Heart left ventricle (tissue), 16 donors: Measurements from ENCODE around the gene TSPYL1. TPM values are rescaled to one million over a fixed set of nuclear protein-coding genes. Genes with fewer than 3 reads are reported as not detected.

Experiments
- ATAC-seq, 4 donors: fragments of 200-7000 bp; cut with Tn5 transposase; one replicate each; pipeline ENCODE4 v1.9.1; 2020 to 2022; ENCODE audit warnings: moderate library complexity in 4 of 4, mild to moderate bottlenecking in 3 of 4, moderate number of reproducible peaks in 1 of 4
- DNase-seq, 5 donors: peaks; one replicate each; pipeline ENCODE4 v3.0.0-alpha.2; 2020
- H3K27ac ChIP-seq, 12 donors: fragments of 200-600 bp; sonication (generic) in 4 of 12; one replicate each; pipeline versions ENCODE4 v1.5.0 to v1.8.0; 2016 to 2022; ENCODE audit warnings: mild to moderate bottlenecking in 2 of 12
- H3K27me3 ChIP-seq, 9 donors: fragments of 200-600 bp; sonication (generic) in 2 of 9; one replicate each; pipeline versions ENCODE4 v1.5.1 to v1.8.0; 2016 to 2022; ENCODE audit warnings: mild to moderate bottlenecking in 3 of 9
- H3K36me3 ChIP-seq, 9 donors: fragments of 200-600 bp; sonication (generic) in 2 of 9; one replicate each; pipeline versions ENCODE4 v1.5.0 to v1.8.0; 2018 to 2022; ENCODE audit warnings: mild to moderate bottlenecking in 2 of 9
- H3K4me1 ChIP-seq, 12 donors: fragments of 200-600 bp; sonication (generic) in 4 of 12; one replicate each; pipeline versions ENCODE4 v1.5.0 to v1.8.0; 2016 to 2022; ENCODE audit warnings: mild to moderate bottlenecking in 3 of 12
- H3K4me3 ChIP-seq, 12 donors: fragments of 200-600 bp; sonication (generic) in 4 of 12; one replicate each; pipeline versions ENCODE4 v1.5.0 to v1.8.0; 2017 to 2022; ENCODE audit warnings: mild to moderate bottlenecking in 9 of 12, moderate library complexity in 4 of 12
- H3K9me3 ChIP-seq, 12 donors: fragments of 200-600 bp; sonication (generic) in 4 of 12; one replicate each; pipeline versions ENCODE4 v1.5.0 to v1.8.0; 2016 to 2022; ENCODE audit warnings: mild to moderate bottlenecking in 1 of 12
- POLR2A ChIP-seq, 2 donors: fragments of 450-650 bp; IDR thresholded peaks; one replicate each; pipeline ENCODE4 v1.6.1; 2017; ENCODE audit warnings: antibody characterized with exemption in 2 of 2, mild to moderate bottlenecking in 2 of 2, moderate library complexity in 2 of 2
- whole genome bisulfite sequencing, 4 donors: extraction: QIAGEN DNeasy Blood & Tissue Kit in 2 of 4; methylation state at CpG; one replicate each; pipeline versions ENCODE4 v1.1.5 to v1.1.7; 2013 to 2018; 5-methylcytosine and 5-hydroxymethylcytosine counted together
- intact Hi-C, 10 donors: fragments of 100-400 bp; cut with DNase I; formaldehyde crosslinking; loops; one replicate each; pipeline versions ENCODE4 v1.11.1 to v1.14.2; 2022
- polyA plus RNA-seq, 2 donors: library from polyadenylated mRNA; stranded (reverse); fragments of 200-250 nt; gene quantifications; one replicate each; pipeline ENCODE4 v1.2.3, GENCODE V29; 2013
- total RNA-seq, 9 donors: library from RNA; depleted of rRNA in 2 of 9; stranded (reverse); fragments of >200 nt in 2 of 9; fragmentation: NEBNext Ultra II Directional in 3 of 9; extraction: Animal tissue kit (Norgen Biotek cat#: 25700) in 3 of 9; gene quantifications; one replicate each; pipeline versions ENCODE4 v1.1.0 to v1.2.4, GENCODE V29; 2016 to 2023
- TF ChIP-seq, protein P1 (sequence below), 12 donors: fragments of 200-600 bp; sonication (generic) in 4 of 12; IDR thresholded peaks; one replicate each; pipeline versions ENCODE4 v1.5.0 to v1.8.0; 2018 to 2022; ENCODE audit warnings: antibody characterized with exemption in 12 of 12, mild to moderate bottlenecking in 5 of 12
- donor health status: ischemic (EF 13 %, LVEDD 7.1; RV severe dilation, severe dysfunction).
- donor health status: healthy with polysubstance abuse.
- donor health status: DM: no; HTN: yes; CAD: no.
- donor health status: DM: no; HTN: no; CAD: no.
- donor health status: ischemic (EF 25% LVEDD 6.9; RV normal size, moderate dysfunction).
- donor health status: ischemic (EF 25% LVEDD 5.7; RV mildly dilated, moderate dysfunction).
- donor health status: healthy.
- donor health status: DM: yes; HTN: yes; CAD: no.
- donor health status: ischemic (EF 35%, LVEDD 5.7; RV mildly dilated, moderate dysfunction).
- donor health status: nonischemic (EF 11% LVEDD 7.7; RV severe dilation, severe dysfunction).
- donor health status: DM: yes; HTN: yes; CAD: no.
- donor health status: PGD.
- donor health status: ischemic (EF 29% LVEDD 5.4; RV normal size, mild dysfunction).
- donor health status: nonischemic (EF 23%, LVEDD 6.1; RV moderate dilation, normal function).

Gene TSPYL1
- total and polyA plus RNA-seq, 11 donors: 24.8 to 150 (median 98.4) TPM

GRCh38 chr6:116314218-116314617 lies 34.5 kb upstream of the TSPYL1 start:
- intact Hi-C loops: no loop called here
- Histone ChIP-seq H3K27me3 (no peaks in the 10 kb centered on the region), H3K4me3 (no peak overlapping the region), H3K36me3 (no peaks in the 10 kb centered on the region), H3K4me1 (peaks cover 0 to 30% (median 12%) of the 10 kb centered on the region in 12 donors), H3K27ac (no peak overlapping the region), H3K9me3 (no peaks in the 10 kb centered on the region)
- TF ChIP-seq, protein P1, sequence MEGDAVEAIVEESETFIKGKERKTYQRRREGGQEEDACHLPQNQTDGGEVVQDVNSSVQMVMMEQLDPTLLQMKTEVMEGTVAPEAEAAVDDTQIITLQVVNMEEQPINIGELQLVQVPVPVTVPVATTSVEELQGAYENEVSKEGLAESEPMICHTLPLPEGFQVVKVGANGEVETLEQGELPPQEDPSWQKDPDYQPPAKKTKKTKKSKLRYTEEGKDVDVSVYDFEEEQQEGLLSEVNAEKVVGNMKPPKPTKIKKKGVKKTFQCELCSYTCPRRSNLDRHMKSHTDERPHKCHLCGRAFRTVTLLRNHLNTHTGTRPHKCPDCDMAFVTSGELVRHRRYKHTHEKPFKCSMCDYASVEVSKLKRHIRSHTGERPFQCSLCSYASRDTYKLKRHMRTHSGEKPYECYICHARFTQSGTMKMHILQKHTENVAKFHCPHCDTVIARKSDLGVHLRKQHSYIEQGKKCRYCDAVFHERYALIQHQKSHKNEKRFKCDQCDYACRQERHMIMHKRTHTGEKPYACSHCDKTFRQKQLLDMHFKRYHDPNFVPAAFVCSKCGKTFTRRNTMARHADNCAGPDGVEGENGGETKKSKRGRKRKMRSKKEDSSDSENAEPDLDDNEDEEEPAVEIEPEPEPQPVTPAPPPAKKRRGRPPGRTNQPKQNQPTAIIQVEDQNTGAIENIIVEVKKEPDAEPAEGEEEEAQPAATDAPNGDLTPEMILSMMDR (IDR thresholded peaks at IDR 0.05): no peak
- TF ChIP-seq POLR2A (IDR thresholded peaks at IDR 0.05): no peak
- DNase-seq: no peak
- ATAC-seq: no peak

GRCh38 chr6:116313101-116313776 lies 33.5 kb upstream of the TSPYL1 start:
- WGBS, 4 donors: 79 to 89% (median 83%) methylated on average over 2 of the region's 2 CpGs
- DNase-seq (no peak), ATAC-seq (no peak)
- TF ChIP-seq, protein P1 (IDR thresholded peaks at IDR 0.05): no peak
- no peak for TF ChIP-seq POLR2A (IDR thresholded peaks at IDR 0.05)
- Histone ChIP-seq H3K36me3 (no peaks in the 10 kb centered on the region), H3K4me3 (no peak overlapping the region), H3K27me3 (no peaks in the 10 kb centered on the region), H3K9me3 (no peaks in the 10 kb centered on the region), H3K27ac (no peak overlapping the region), H3K4me1 (peaks cover 0 to 30% (median 12%) of the 10 kb centered on the region in 12 donors)
- intact Hi-C loops: no loop called here

- no peak overlapping the region for H3K4me3 ChIP-seq
- WGBS, 4 donors: 46 to 50% (median 49%) methylated on average over 2 of the region's 2 CpGs
- intact Hi-C loops: loop anchor here in 1 of 10 donors (10.0 kb wide), 1 partner anchor 145 kb away; no protein-coding TSS in a partner anchor
These were observed 29.9 kb upstream of the TSPYL1 start for GRCh38 chr6:116309657-116310056.

GRCh38 chr6:116309001-116309400 lies 29.3 kb upstream of the TSPYL1 start:
- no peak overlapping the region for H3K4me3 ChIP-seq
- DNase-seq: no peak

More at GRCh38 chr6:116309657-116310056, 29.9 kb upstream of the TSPYL1 start:
- Histone ChIP-seq H3K4me1 (peaks cover 0 to 15% (median 5%) of the 10 kb centered on the region in 12 donors), H3K36me3 (no peaks in the 10 kb centered on the region), H3K9me3 (no peaks in the 10 kb centered on the region), H3K27me3 (no peaks in the 10 kb centered on the region), H3K27ac (no peak overlapping the region)
- ATAC-seq (no peak), DNase-seq (no peak)
- TF ChIP-seq POLR2A (IDR thresholded peaks at IDR 0.05): no peak
- TF ChIP-seq, protein P1 (IDR thresholded peaks at IDR 0.05): no peak

More at GRCh38 chr6:116309001-116309400, 29.3 kb upstream of the TSPYL1 start:
- intact Hi-C loops: loop anchor here in 1 of 10 donors (10.0 kb wide), 1 partner anchor 146 kb away; no protein-coding TSS in a partner anchor
- TF ChIP-seq POLR2A (IDR thresholded peaks at IDR 0.05): no peak
- TF ChIP-seq, protein P1 (IDR thresholded peaks at IDR 0.05): no peak
- Histone ChIP-seq H3K27ac (no peak overlapping the region), H3K9me3 (no peaks in the 10 kb centered on the region), H3K36me3 (no peaks in the 10 kb centered on the region), H3K4me1 (peaks cover 0 to 12% (median 0%) of the 10 kb centered on the region in 12 donors), H3K27me3 (no peaks in the 10 kb centered on the region)
- ATAC-seq: no peak
